Endodermal cell (in vitro differentiated cells): ENCODE measurements around the gene MYG1. TPM values are rescaled to one million over a fixed set of nuclear protein-coding genes. Genes with fewer than 3 reads are reported as not detected.
A peak's percentile ranks its signal among the peaks of the same experiment; 100 is the strongest.

Experiments
- DNase-seq: peaks from one replicate; pipeline ENCODE4 v3.0.0-alpha.2; 2017
- H3K27ac ChIP-seq: 2 replicates; pipeline ENCODE4 v1.5.1; 2013; ENCODE audit warnings: mild to moderate bottlenecking, low read depth, low read length, moderate library complexity
- H3K27me3 ChIP-seq: 2 replicates; pipeline ENCODE4 v1.6.1; 2013; ENCODE audit warnings: mild to moderate bottlenecking, low read length, moderate library complexity; ENCODE audit not compliant: insufficient read depth, control insufficient read depth, poor library complexity, severe bottlenecking
- H3K36me3 ChIP-seq: 2 replicates; pipeline ENCODE4 v1.7.0; 2013; ENCODE audit warnings: mild to moderate bottlenecking, low read length, moderate library complexity; ENCODE audit not compliant: control insufficient read depth, insufficient read depth
- H3K4me1 ChIP-seq: one replicate; pipeline ENCODE4 v1.7.0; 2013; ENCODE audit warnings: low read length; ENCODE audit not compliant: control insufficient read depth, insufficient read depth
- H3K4me3 ChIP-seq: 2 replicates; pipeline ENCODE4 v1.5.1; 2013; ENCODE audit warnings: mild to moderate bottlenecking, low read length, moderate library complexity
- H3K9ac ChIP-seq: 2 replicates; pipeline ENCODE4 v1.6.1; 2013; ENCODE audit warnings: mild to moderate bottlenecking, low read length, moderate library complexity; ENCODE audit not compliant: poor library complexity, severe bottlenecking; ENCODE audit errors: extremely low read depth
- H3K9me3 ChIP-seq: 2 replicates; pipeline ENCODE4 v1.6.1; 2013; ENCODE audit warnings: mild to moderate bottlenecking, low read length, moderate library complexity; ENCODE audit not compliant: control insufficient read depth
- H3K27ac Mint-ChIP-seq: 2 replicates; pipeline ENCODE4 v1.8.0; 2020; ENCODE audit warnings: mixed read lengths
- H3K27me3 Mint-ChIP-seq: 2 replicates; pipeline ENCODE4 v1.8.0; 2021; ENCODE audit warnings: mild to moderate bottlenecking, mixed read lengths; ENCODE audit not compliant: insufficient read depth
- H3K36me3 Mint-ChIP-seq: 2 replicates; pipeline ENCODE4 v1.8.0; 2020; ENCODE audit warnings: low read depth, mixed read lengths
- H3K4me1 Mint-ChIP-seq: 2 replicates; pipeline ENCODE4 v1.8.0; 2020; ENCODE audit warnings: mixed read lengths
- H3K4me3 Mint-ChIP-seq: 2 replicates; pipeline ENCODE4 v1.8.0; 2020; ENCODE audit warnings: mild to moderate bottlenecking, moderate library complexity, mixed read lengths
- H3K9me3 Mint-ChIP-seq: 2 replicates; pipeline ENCODE4 v1.8.0; 2020; ENCODE audit warnings: mild to moderate bottlenecking, mixed read lengths
- WGBS, 2 experiments: methylation state at CpG; one replicate each; pipeline versions ENCODE4 v1.1.5 to v1.1.7; 2013; ENCODE audit warnings: missing lambda C conversion rate in 2 of 2, mixed read lengths in 1 of 2; ENCODE audit not compliant: insufficient coverage in 1 of 2, insufficient read length in 1 of 2; 5-methylcytosine and 5-hydroxymethylcytosine counted together
- total RNA-seq, 2 donors: library from RNA; stranded (reverse); fragmentation: NEBNext Ultra II Directional in 1 of 2; extraction: Animal tissue kit (Norgen Biotek cat#: 25700) in 1 of 2; gene quantifications; 2 replicates in 1 of 2; 3 replicates in 1 of 2; pipeline ENCODE4 v1.2.1, GENCODE V29; 2021
- TF ChIP-seq, protein P1 (sequence below): fragments of 200-600 bp; sonication (generic); conservative IDR thresholded peaks from 2 replicates; pipeline ENCODE4 v1.5.0; 2021; ENCODE audit warnings: antibody characterized with exemption, mild to moderate bottlenecking

MYG1 gene
- total RNA-seq, 2 donors from 2014 or later: 55.3 to 74.2 TPM

DNA sequence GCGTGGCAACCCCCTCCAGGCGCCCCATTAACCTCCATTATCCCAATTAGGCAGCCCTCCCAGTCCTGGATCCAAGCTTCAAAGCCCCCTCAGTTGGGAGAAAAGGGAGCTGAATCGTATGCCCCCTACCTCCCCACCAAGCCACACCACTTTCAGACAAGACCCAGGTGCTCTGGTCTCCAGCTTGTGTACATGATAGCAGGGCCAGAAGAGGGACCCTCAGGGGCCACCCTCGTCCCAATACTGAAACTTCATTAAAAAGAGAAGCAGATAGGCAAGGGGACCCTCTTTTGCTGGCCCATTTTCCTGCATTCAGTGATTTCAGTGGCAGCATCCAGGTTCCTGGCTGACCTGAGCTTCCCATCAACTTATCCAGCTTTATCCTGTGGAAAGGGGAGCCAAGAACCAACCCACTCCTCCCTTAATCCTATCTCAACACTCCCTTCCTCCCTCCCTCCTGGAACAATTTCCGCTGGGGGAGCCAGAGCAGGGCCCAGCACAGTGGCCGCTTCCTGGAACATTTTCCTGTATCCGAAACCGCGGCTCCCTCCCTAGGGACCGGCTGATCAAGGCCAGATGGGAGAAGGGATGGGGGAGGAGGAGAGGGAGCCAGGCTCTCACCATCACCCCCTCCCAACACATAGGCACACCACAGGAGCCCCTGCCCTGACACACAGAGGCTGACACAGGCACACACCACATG lies 46.1 kb downstream of the MYG1 start:
- WGBS, 2 experiments: 22 to 50% methylated on average over 1 to 5 of the region's 10 CpGs
- H3K9me3 ChIP-seq: no peaks in the 10 kb centered on the region
- Mint-ChIP-seq H3K36me3 (no peaks in the 10 kb centered on the region), H3K4me1 (peaks cover 10% of the 10 kb centered on the region), H3K9me3 (no peaks in the 10 kb centered on the region), H3K4me3 (peak overlapping the region; percentile 74), H3K27ac (no peak overlapping the region), H3K27me3 (peaks cover 21% of the 10 kb centered on the region)
- no peak overlapping the region for H3K27ac ChIP-seq
- peak overlapping the region; percentile 75 for H3K4me3 ChIP-seq
- TF ChIP-seq, protein P1, sequence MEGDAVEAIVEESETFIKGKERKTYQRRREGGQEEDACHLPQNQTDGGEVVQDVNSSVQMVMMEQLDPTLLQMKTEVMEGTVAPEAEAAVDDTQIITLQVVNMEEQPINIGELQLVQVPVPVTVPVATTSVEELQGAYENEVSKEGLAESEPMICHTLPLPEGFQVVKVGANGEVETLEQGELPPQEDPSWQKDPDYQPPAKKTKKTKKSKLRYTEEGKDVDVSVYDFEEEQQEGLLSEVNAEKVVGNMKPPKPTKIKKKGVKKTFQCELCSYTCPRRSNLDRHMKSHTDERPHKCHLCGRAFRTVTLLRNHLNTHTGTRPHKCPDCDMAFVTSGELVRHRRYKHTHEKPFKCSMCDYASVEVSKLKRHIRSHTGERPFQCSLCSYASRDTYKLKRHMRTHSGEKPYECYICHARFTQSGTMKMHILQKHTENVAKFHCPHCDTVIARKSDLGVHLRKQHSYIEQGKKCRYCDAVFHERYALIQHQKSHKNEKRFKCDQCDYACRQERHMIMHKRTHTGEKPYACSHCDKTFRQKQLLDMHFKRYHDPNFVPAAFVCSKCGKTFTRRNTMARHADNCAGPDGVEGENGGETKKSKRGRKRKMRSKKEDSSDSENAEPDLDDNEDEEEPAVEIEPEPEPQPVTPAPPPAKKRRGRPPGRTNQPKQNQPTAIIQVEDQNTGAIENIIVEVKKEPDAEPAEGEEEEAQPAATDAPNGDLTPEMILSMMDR: no peak
- no peak overlapping the region for H3K9ac ChIP-seq
- DNase-seq: peak; percentile 74
- H3K36me3 ChIP-seq: no peaks in the 10 kb centered on the region
- H3K27me3 ChIP-seq: no peaks in the 10 kb centered on the region
- peaks cover 8% of the 10 kb centered on the region for H3K4me1 ChIP-seq

DNA sequence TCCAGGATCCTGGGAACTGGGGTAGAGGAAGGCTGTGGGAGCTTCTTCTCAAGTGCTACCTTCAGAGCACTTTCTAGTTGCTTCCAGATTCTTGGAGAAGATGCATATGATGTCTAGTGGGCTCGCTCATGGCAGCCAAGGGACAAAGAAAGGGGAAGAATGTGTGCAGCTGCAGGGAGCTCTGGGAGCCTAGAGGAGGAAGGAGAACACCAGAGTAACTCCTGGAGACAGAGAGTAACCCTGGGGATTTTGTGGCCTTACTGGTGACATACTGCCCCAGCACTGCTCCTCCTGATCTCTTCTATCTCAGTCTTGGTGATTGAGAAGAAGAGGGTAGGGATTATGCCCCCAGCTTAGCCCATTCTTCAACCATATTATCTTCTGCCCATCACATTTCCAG lies 47.0 kb downstream of the MYG1 start:
- Histone ChIP-seq H3K9ac (no peak overlapping the region), H3K36me3 (no peaks in the 10 kb centered on the region), H3K27me3 (no peaks in the 10 kb centered on the region), H3K27ac (no peak overlapping the region), H3K9me3 (no peaks in the 10 kb centered on the region), H3K4me3 (no peak overlapping the region), H3K4me1 (peaks cover 8% of the 10 kb centered on the region)
- DNase-seq: no peak
- 92 to 100% methylated on average over 1 of the region's 1 CpG for WGBS, 2 experiments
- TF ChIP-seq, protein P1: no peak
- no peaks in the 10 kb centered on the region for H3K9me3 Mint-ChIP-seq
- no peak overlapping the region for H3K4me3 Mint-ChIP-seq
- no peak overlapping the region for H3K27ac Mint-ChIP-seq
- no peaks in the 10 kb centered on the region for H3K36me3 Mint-ChIP-seq
- peaks cover 14% of the 10 kb centered on the region for H3K27me3 Mint-ChIP-seq
- H3K4me1 Mint-ChIP-seq: peaks cover 10% of the 10 kb centered on the region

DNA sequence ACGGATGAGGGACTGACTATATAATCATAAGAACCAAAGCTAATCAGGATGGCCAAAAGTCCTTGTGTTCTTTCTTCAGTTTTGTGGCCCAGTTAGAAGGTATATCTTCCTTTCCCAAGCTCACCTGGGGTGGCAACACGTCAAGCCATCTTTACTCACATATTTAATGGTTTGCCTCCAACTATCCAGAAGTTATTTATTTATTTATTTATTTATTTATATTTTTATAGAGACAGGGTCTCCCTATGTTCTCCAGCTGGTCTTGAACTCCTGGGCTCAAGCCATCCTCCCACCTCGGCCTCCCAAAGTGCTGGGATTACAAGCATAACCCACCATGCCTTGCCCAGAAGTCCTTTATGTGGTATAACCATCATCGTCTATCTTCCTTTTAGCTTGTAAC lies 48.4 kb downstream of the MYG1 start:
- no peaks in the 10 kb centered on the region for H3K36me3 ChIP-seq
- TF ChIP-seq, protein P1: no peak
- H3K9me3 ChIP-seq: no peaks in the 10 kb centered on the region
- Mint-ChIP-seq H3K27ac (no peak overlapping the region), H3K27me3 (peaks cover 8% of the 10 kb centered on the region), H3K4me3 (no peak overlapping the region), H3K9me3 (no peaks in the 10 kb centered on the region), H3K36me3 (no peaks in the 10 kb centered on the region), H3K4me1 (peaks cover 12% of the 10 kb centered on the region)
- H3K27me3 ChIP-seq: no peaks in the 10 kb centered on the region
- no peak overlapping the region for H3K4me3 ChIP-seq
- no peak overlapping the region for H3K9ac ChIP-seq
- WGBS, 2 experiments: 92 to 93% methylated on average over 2 to 4 of the region's 4 CpGs
- H3K27ac ChIP-seq: no peak overlapping the region
- H3K4me1 ChIP-seq: peaks cover 8% of the 10 kb centered on the region
- DNase-seq: no peak
